Neuronal stem cell (in vitro differentiated cells): ENCODE results near the gene MAST4.

Experiments
- DNase-seq: peaks from one replicate; pipeline ENCODE4 v3.0.0-alpha.2; 2013; ENCODE audit warnings: low spot score
- H2AFZ ChIP-seq: one replicate; pipeline ENCODE4 v1.6.1; 2013; ENCODE audit warnings: mild to moderate bottlenecking, low read length, inconsistent platforms
- H2AK5ac ChIP-seq: 2 replicates; pipeline ENCODE4 v1.6.1; 2013; ENCODE audit warnings: low read depth, mild to moderate bottlenecking, inconsistent platforms, low read length, moderate library complexity, mixed read lengths
- H2BK120ac ChIP-seq: 2 replicates; pipeline ENCODE4 v1.6.1; 2013; ENCODE audit warnings: low read depth, mild to moderate bottlenecking, inconsistent platforms, low read length, moderate library complexity, mixed read lengths
- H2BK12ac ChIP-seq: one replicate; pipeline ENCODE4 v1.6.1; 2013; ENCODE audit warnings: low read length, inconsistent platforms
- H2BK15ac ChIP-seq: 2 replicates; pipeline ENCODE4 v1.6.1; 2013; ENCODE audit warnings: mild to moderate bottlenecking, low read length, inconsistent platforms, mixed read lengths
- H2BK5ac ChIP-seq: one replicate; pipeline ENCODE4 v1.6.1; 2013; ENCODE audit warnings: inconsistent platforms, mild to moderate bottlenecking, low read length, moderate library complexity
- H3K14ac ChIP-seq: one replicate; pipeline ENCODE4 v1.6.1; 2013; ENCODE audit warnings: low read length, inconsistent platforms
- H3K18ac ChIP-seq: 2 replicates; pipeline ENCODE4 v1.6.1; 2013; ENCODE audit warnings: low read length, inconsistent platforms
- H3K23ac ChIP-seq: 2 replicates; pipeline ENCODE4 v1.6.1; 2013; ENCODE audit warnings: low read depth, mild to moderate bottlenecking, mixed read lengths, low read length, inconsistent platforms; ENCODE audit not compliant: poor library complexity
- H3K27ac ChIP-seq: replicated peaks from 3 replicates; pipeline ENCODE4 v1.5.1; 2013; ENCODE audit warnings: low read length, inconsistent platforms
- H3K27me3 ChIP-seq, 3 experiments: 2 replicates each; pipeline ENCODE4 v1.6.1; 2013; ENCODE audit warnings: low read length in 3 of 3, mild to moderate bottlenecking in 2 of 3, inconsistent platforms in 1 of 3, low read depth in 1 of 3, mixed read lengths in 1 of 3, moderate library complexity in 1 of 3; ENCODE audit not compliant: control insufficient read depth in 3 of 3, insufficient read depth in 3 of 3
- H3K36me3 ChIP-seq, 2 donors: replicated peaks in 1 of 2; 2 replicates each; pipeline ENCODE4 v1.6.1; 2013; ENCODE audit warnings: low read length in 2 of 2; ENCODE audit not compliant: control insufficient read depth in 2 of 2, insufficient read depth in 2 of 2
- H3K4ac ChIP-seq: 2 replicates; pipeline ENCODE4 v1.6.1; 2013; ENCODE audit warnings: inconsistent platforms, mild to moderate bottlenecking, low read length, moderate library complexity
- H3K4me1 ChIP-seq, 2 donors: 1 replicate in 1 of 2; 2 replicates in 1 of 2; pipeline ENCODE4 v1.6.1; 2013; ENCODE audit warnings: low read length in 2 of 2, low read depth in 1 of 2; ENCODE audit not compliant: control insufficient read depth in 2 of 2, insufficient read depth in 1 of 2
- H3K4me2 ChIP-seq: one replicate; pipeline ENCODE4 v1.6.1; 2013; ENCODE audit warnings: mild to moderate bottlenecking, low read length, inconsistent platforms; ENCODE audit not compliant: insufficient read depth, poor library complexity, severe bottlenecking
- H3K4me3 ChIP-seq, 2 donors: 2 replicates each; pipeline ENCODE4 v1.5.1; 2013; ENCODE audit warnings: low read length in 2 of 2, mild to moderate bottlenecking in 2 of 2, inconsistent platforms in 1 of 2, moderate library complexity in 1 of 2
- H3K79me1 ChIP-seq: one replicate; pipeline ENCODE4 v1.6.1; 2013; ENCODE audit warnings: low read depth, mild to moderate bottlenecking, inconsistent platforms, low read length, moderate library complexity
- H3K9ac ChIP-seq: one replicate; pipeline ENCODE4 v1.6.1; 2013; ENCODE audit warnings: mild to moderate bottlenecking, low read depth, low read length, inconsistent platforms; ENCODE audit not compliant: poor library complexity
- H3K9me3 ChIP-seq, 2 donors: replicated peaks in 1 of 2; 2 replicates each; pipeline versions ENCODE3 to v1.6.1; 2013; ENCODE audit warnings: low read length in 2 of 2, mild to moderate bottlenecking in 2 of 2, inconsistent platforms in 1 of 2, low read depth in 1 of 2, mixed read lengths in 1 of 2, moderate library complexity in 1 of 2; ENCODE audit not compliant: control insufficient read depth in 2 of 2, insufficient read depth in 1 of 2
- H4K8ac ChIP-seq: one replicate; pipeline ENCODE4 v1.6.1; 2013; ENCODE audit warnings: low read depth, mild to moderate bottlenecking, inconsistent platforms, low read length, moderate library complexity
- H4K91ac ChIP-seq: one replicate; pipeline ENCODE4 v1.6.1; 2013; ENCODE audit warnings: low read length, low read depth, mild to moderate bottlenecking, inconsistent platforms; ENCODE audit not compliant: poor library complexity
- WGBS, 2 donors: extraction: QIAGEN DNeasy Blood & Tissue Kit; methylation state at CpG; one replicate each; pipeline ENCODE4 v1.1.7; 2013; ENCODE audit warnings: missing lambda C conversion rate in 2 of 2, mixed read lengths in 1 of 2; ENCODE audit not compliant: insufficient read length in 2 of 2, insufficient replicate concordance in 1 of 2; ENCODE audit errors: extremely low coverage in 2 of 2; 5-methylcytosine and 5-hydroxymethylcytosine counted together

Gene MAST4

GRCh38 chr5:66655395-66656324, 59.5 kb downstream of the MAST4 start:
- Histone ChIP-seq H3K4me1 (peaks cover 0 to 3% of the 10 kb centered on the region in 2 donors), H3K4me3 (no peak overlapping the region), H3K18ac (no peak overlapping the region), H2AFZ (peak overlapping the region; percentile 48), H3K14ac (no peak overlapping the region), H3K4me2 (no peak overlapping the region), H3K27ac (no peak overlapping the region), H3K23ac (no peak overlapping the region), H2BK5ac (no peak overlapping the region), H3K9me3 (peaks cover 0 to 5% of the 10 kb centered on the region in 2 donors), H2BK120ac (no peak overlapping the region), H4K8ac (no peak overlapping the region), H2BK12ac (no peak overlapping the region), H3K4ac (no peak overlapping the region), H2BK15ac (no peak overlapping the region), H3K9ac (no peak overlapping the region), H3K36me3 (no peaks in the 10 kb centered on the region), H4K91ac (no peak overlapping the region), H3K79me1 (no peaks in the 10 kb centered on the region), H2AK5ac (no peak overlapping the region), H3K27me3 (no peaks in the 10 kb centered on the region)
- no CpG with 5 or more reads among the region's 2 CpGs for WGBS, 2 donors
- DNase-seq, result no peak

GRCh38 chr5:66658516-66658915, 62.3 kb downstream of the MAST4 start:
- Histone ChIP-seq H4K91ac (no peak overlapping the region), H3K79me1 (no peaks in the 10 kb centered on the region), H3K27ac (no peak overlapping the region), H4K8ac (no peak overlapping the region), H2BK5ac (no peak overlapping the region), H3K18ac (no peak overlapping the region), H3K23ac (no peak overlapping the region), H2BK15ac (no peak overlapping the region), H2AK5ac (no peak overlapping the region), H3K4me2 (no peak overlapping the region), H2AFZ (no peak overlapping the region), H3K36me3 (no peaks in the 10 kb centered on the region), H2BK120ac (no peak overlapping the region), H3K27me3 (no peaks in the 10 kb centered on the region), H3K9ac (no peak overlapping the region), H2BK12ac (no peak overlapping the region), H3K4me3 (no peak overlapping the region), H3K14ac (no peak overlapping the region), H3K9me3 (no peaks in the 10 kb centered on the region), H3K4ac (no peak overlapping the region), H3K4me1 (peaks cover 0 to 5% of the 10 kb centered on the region in 2 donors)
- DNase-seq, result no peak
- no CpG with 5 or more reads among the region's 2 CpGs for WGBS, 2 donors

- Histone ChIP-seq H2BK12ac (no peak overlapping the region), H3K27ac (no peak overlapping the region), H3K4me2 (no peak overlapping the region), H3K18ac (no peak overlapping the region), H3K79me1 (no peaks in the 10 kb centered on the region), H3K9ac (no peak overlapping the region), H4K91ac (no peak overlapping the region), H3K14ac (no peak overlapping the region), H2AFZ (no peak overlapping the region), H3K4me3 (no peak overlapping the region), H2BK15ac (no peak overlapping the region), H2BK120ac (no peak overlapping the region), H2BK5ac (no peak overlapping the region), H3K36me3 (no peaks in the 10 kb centered on the region), H4K8ac (no peak overlapping the region), H3K4ac (no peak overlapping the region), H3K4me1 (peaks cover 0 to 5% of the 10 kb centered on the region in 2 donors), H3K23ac (no peak overlapping the region), H2AK5ac (no peak overlapping the region), H3K9me3 (no peaks in the 10 kb centered on the region), H3K27me3 (no peaks in the 10 kb centered on the region)
- no peak for DNase-seq
- no CpG with 5 or more reads among the region's 3 CpGs for WGBS, 2 donors
Observed at GRCh38 chr5:66659780-66660179, 63.6 kb downstream of the MAST4 start.

- no peak overlapping the region for H4K91ac ChIP-seq
- H3K27me3 ChIP-seq, result no peaks in the 10 kb centered on the region
- no peaks in the 10 kb centered on the region for H3K79me1 ChIP-seq
- no peak overlapping the region for H3K23ac ChIP-seq
- H4K8ac ChIP-seq, result no peak overlapping the region
- no CpG with 5 or more reads among the region's 1 CpG for WGBS, 2 donors
- DNase-seq, result no peak
- H2BK15ac ChIP-seq, result no peak overlapping the region
- peaks cover 0 to 5% of the 10 kb centered on the region in 2 donors for H3K4me1 ChIP-seq
- no peaks in the 10 kb centered on the region for H3K36me3 ChIP-seq
- no peak overlapping the region for H3K9ac ChIP-seq
- H2BK120ac ChIP-seq, result no peak overlapping the region
- H3K27ac ChIP-seq, result no peak overlapping the region
- no peak overlapping the region for H3K4me3 ChIP-seq
- H3K4ac ChIP-seq, result no peak overlapping the region
- no peak overlapping the region for H2AK5ac ChIP-seq
- no peak overlapping the region for H2AFZ ChIP-seq
- H3K14ac ChIP-seq, result no peak overlapping the region
- no peak overlapping the region for H2BK12ac ChIP-seq
- H2BK5ac ChIP-seq, result no peak overlapping the region
- no peaks in the 10 kb centered on the region for H3K9me3 ChIP-seq
- H3K18ac ChIP-seq, result no peak overlapping the region
- H3K4me2 ChIP-seq, result no peak overlapping the region
Observed at GRCh38 chr5:66660396-66660795, 64.2 kb downstream of the MAST4 start.
